Esophagus muscularis mucosa (tissue), 4 donors: ENCODE measurements around the gene SCML1.

Experiments
- EP300 ChIP-seq: sonication (generic); formaldehyde crosslinking; IDR thresholded peaks from one replicate; pipeline ENCODE4 v1.6.1; 2017; ENCODE audit warnings: antibody characterized with exemption
- POLR2A ChIP-seq: fragments of 450-650 bp; IDR thresholded peaks from one replicate; pipeline ENCODE4 v1.6.1; 2017; ENCODE audit warnings: antibody characterized with exemption, moderate library complexity, mild to moderate bottlenecking, low read depth
- TF ChIP-seq, protein P1 (sequence below), 3 experiments: fragments of 200-600 bp in 2 of 3; fragments of 450-650 bp in 1 of 3; sonication (generic) in 2 of 3; IDR thresholded peaks; one replicate each; pipeline ENCODE4 v1.5.1; 2017 to 2019; ENCODE audit warnings: antibody characterized with exemption in 3 of 3, mild to moderate bottlenecking in 2 of 3, moderate library complexity in 1 of 3

GRCh38 chrX:17721715-17722114, 15.6 kb upstream of the SCML1 start:
- TF ChIP-seq, protein P1, sequence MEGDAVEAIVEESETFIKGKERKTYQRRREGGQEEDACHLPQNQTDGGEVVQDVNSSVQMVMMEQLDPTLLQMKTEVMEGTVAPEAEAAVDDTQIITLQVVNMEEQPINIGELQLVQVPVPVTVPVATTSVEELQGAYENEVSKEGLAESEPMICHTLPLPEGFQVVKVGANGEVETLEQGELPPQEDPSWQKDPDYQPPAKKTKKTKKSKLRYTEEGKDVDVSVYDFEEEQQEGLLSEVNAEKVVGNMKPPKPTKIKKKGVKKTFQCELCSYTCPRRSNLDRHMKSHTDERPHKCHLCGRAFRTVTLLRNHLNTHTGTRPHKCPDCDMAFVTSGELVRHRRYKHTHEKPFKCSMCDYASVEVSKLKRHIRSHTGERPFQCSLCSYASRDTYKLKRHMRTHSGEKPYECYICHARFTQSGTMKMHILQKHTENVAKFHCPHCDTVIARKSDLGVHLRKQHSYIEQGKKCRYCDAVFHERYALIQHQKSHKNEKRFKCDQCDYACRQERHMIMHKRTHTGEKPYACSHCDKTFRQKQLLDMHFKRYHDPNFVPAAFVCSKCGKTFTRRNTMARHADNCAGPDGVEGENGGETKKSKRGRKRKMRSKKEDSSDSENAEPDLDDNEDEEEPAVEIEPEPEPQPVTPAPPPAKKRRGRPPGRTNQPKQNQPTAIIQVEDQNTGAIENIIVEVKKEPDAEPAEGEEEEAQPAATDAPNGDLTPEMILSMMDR (IDR thresholded peaks at IDR 0.05) = no peak
- no peak for TF ChIP-seq EP300
- no peak for TF ChIP-seq POLR2A
